Measurements from ENCODE around the gene TMEM150C.

Gene TMEM150C

DNA sequence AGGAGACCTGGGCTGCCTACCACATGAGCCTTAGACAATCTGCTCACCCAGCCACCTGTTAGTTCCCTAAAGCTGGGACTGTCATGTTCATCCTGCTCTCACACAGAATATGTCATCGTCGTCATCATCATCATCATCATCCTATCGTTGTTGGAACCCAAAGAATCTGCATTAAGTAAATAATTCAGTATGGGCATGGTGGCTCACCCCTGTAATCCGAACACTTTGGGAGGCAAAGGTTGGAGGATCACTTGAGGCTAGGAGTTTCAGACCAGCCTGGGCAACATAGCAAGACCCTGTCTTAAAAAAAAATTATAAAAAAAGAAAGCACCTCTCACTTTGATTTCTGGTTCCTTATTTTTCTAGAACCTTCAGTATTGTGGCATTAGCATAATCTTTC, 125.0 kb downstream of the TMEM150C start:
- no peaks in the 10 kb centered on the region for H3K27me3 Mint-ChIP-seq (ENCODE audit: low read depth)
- TF ChIP-seq CTCF (IDR thresholded peaks at IDR 0.05; ENCODE audit: unreplicated experiment in 3 of 3) = no peak
- H3K9me3 Mint-ChIP-seq = no peaks in the 10 kb centered on the region
- peaks cover 18% of the 10 kb centered on the region for H3K4me1 Mint-ChIP-seq
- peaks cover 30% of the 10 kb centered on the region for H3K36me3 Mint-ChIP-seq (ENCODE audit: low read depth)
- peak overlapping the region; percentile 55 to 93 (median 92) for H3K27ac Mint-ChIP-seq
- H3K4me3 Mint-ChIP-seq = no peak overlapping the region

DNA sequence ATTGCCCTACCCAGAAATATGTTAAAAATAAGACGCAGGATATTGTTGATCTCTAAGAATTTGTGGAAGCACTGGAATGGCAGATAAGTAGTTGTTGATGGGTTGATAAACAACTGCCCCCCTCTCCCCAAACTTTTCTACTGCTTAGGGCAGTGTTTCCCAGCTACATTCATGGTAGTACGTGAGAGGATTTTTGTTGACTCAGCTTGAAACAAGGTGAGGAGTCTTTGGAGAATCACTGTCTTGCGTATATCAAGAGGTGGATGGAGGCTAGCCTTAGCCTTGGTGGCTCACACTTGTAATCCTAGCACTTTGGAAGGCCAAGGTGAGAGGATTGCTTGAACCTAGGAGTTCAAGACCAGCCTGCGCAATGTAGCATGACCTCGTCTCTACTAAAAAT, 125.7 kb downstream of the TMEM150C start:
- Mint-ChIP-seq H3K4me3 (no peak overlapping the region), H3K9me3 (no peaks in the 10 kb centered on the region), H3K4me1 (peaks cover 21% of the 10 kb centered on the region), H3K36me3 (ENCODE audit: low read depth) (peaks cover 29% of the 10 kb centered on the region), H3K27me3 (ENCODE audit: low read depth) (no peaks in the 10 kb centered on the region), H3K27ac (no peak overlapping the region)
- TF ChIP-seq CTCF (IDR thresholded peaks at IDR 0.05; ENCODE audit: unreplicated experiment in 3 of 3) = no peak

DNA sequence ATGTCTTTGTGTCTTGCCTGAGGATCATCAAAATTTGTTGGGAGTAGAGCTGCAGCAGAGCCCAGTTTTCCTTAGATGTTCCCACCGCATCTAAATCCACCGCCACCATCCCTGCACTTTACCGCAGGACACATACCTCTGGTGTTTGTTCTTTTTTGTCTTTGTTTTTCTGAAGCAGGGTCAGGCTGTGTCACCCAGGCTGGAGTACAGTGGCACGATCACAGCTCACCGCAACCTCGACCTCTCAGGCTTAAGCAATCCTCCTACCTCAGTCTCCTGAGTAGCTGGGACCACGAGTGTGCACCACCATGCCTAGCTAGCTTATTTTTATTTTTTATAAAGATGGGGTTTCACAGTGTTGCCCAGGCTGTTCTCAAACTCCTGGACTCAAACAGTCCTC, 126.8 kb downstream of the TMEM150C start:
- no peak overlapping the region for H3K4me3 Mint-ChIP-seq
- TF ChIP-seq CTCF (IDR thresholded peaks at IDR 0.05; ENCODE audit: unreplicated experiment in 3 of 3) = no peak
- peaks cover 26% of the 10 kb centered on the region for H3K36me3 Mint-ChIP-seq (ENCODE audit: low read depth)
- H3K27me3 Mint-ChIP-seq (ENCODE audit: low read depth) = no peaks in the 10 kb centered on the region
- H3K27ac Mint-ChIP-seq = no peak overlapping the region
- H3K4me1 Mint-ChIP-seq = peaks cover 21% of the 10 kb centered on the region
- no peaks in the 10 kb centered on the region for H3K9me3 Mint-ChIP-seq

- H3K4me1 Mint-ChIP-seq = peaks cover 21% of the 10 kb centered on the region
- TF ChIP-seq CTCF (IDR thresholded peaks at IDR 0.05; ENCODE audit: unreplicated experiment in 3 of 3) = no peak
- no peak overlapping the region for H3K27ac Mint-ChIP-seq
- no peaks in the 10 kb centered on the region for H3K27me3 Mint-ChIP-seq (ENCODE audit: low read depth)
- no peaks in the 10 kb centered on the region for H3K9me3 Mint-ChIP-seq
- peaks cover 25% of the 10 kb centered on the region for H3K36me3 Mint-ChIP-seq (ENCODE audit: low read depth)
- peak overlapping the region; percentile 40 to 61 (median 49) for H3K4me3 Mint-ChIP-seq
These were observed 128.0 kb downstream of the TMEM150C start for GRCh38 chr4:82433791-82434190.
